NCI-H446 treated with DMSO at 0.1 percent for 48 hours (cell line): ENCODE measurements around the gene KLF6.

Experiments
- DNase-seq: peaks from one replicate; lab custom pipeline; 2025; lab: John Stamatoyannopoulos, UW

KLF6 gene

GRCh38 chr10:3811291-3811870 is 26.4 kb upstream of the KLF6 start:
- DNase-seq: peak; percentile 13

GRCh38 chr10:3808689-3809199 is 23.7 kb upstream of the KLF6 start:
- no peak for DNase-seq

- DNase-seq: no peak
These were observed 23.0 kb upstream of the KLF6 start for GRCh38 chr10:3807928-3808496.

- no peak for DNase-seq
These were observed 22.4 kb upstream of the KLF6 start for GRCh38 chr10:3807211-3807927.

GRCh38 chr10:3806603-3807002 is 21.6 kb upstream of the KLF6 start:
- DNase-seq: no peak

GRCh38 chr10:3805791-3806461 is 20.9 kb upstream of the KLF6 start:
- DNase-seq: peak; percentile 32

- DNase-seq: no peak
These were observed 20.3 kb upstream of the KLF6 start for GRCh38 chr10:3805201-3805790.

- no peak for DNase-seq
These were observed 19.1 kb upstream of the KLF6 start for GRCh38 chr10:3803927-3804741.

- DNase-seq: no peak
These were observed 18.4 kb upstream of the KLF6 start for GRCh38 chr10:3803295-3803926.

- DNase-seq: no peak
These were observed 17.7 kb upstream of the KLF6 start for GRCh38 chr10:3802526-3803265.

GRCh38 chr10:3801558-3802192 is 16.7 kb upstream of the KLF6 start:
- no peak for DNase-seq

GRCh38 chr10:3800586-3800985 is 15.6 kb upstream of the KLF6 start:
- DNase-seq: no peak

GRCh38 chr10:3797750-3798149 is 12.7 kb upstream of the KLF6 start:
- DNase-seq: no peak

- DNase-seq: no peak
These were observed 8.5 kb upstream of the KLF6 start for GRCh38 chr10:3793553-3793952.

GRCh38 chr10:3792710-3793219 is 7.8 kb upstream of the KLF6 start:
- DNase-seq: no peak

- DNase-seq: no peak
These were observed 7.1 kb upstream of the KLF6 start for GRCh38 chr10:3791974-3792633.

GRCh38 chr10:3790858-3791257 is 5.8 kb upstream of the KLF6 start:
- DNase-seq: no peak

- no peak for DNase-seq
These were observed 5.3 kb upstream of the KLF6 start for GRCh38 chr10:3790272-3790671.

GRCh38 chr10:3789621-3790020 is 4.6 kb upstream of the KLF6 start:
- DNase-seq: no peak
